OCI-LY3 (cell line): ENCODE measurements around the gene TECPR2.

ENCODE experiments used
- CTCF ChIP-seq: fragments of 200-600, 300-600 bp; sonication (generic); IDR thresholded peaks from 2 replicates; pipeline ENCODE4 v1.5.1; 2014; ENCODE audit warnings: antibody characterized with exemption, low read length, low read depth
- EZH2phosphoT487 ChIP-seq: fragments of 200-600 bp; shearing (Covaris generic); IDR thresholded peaks from 2 replicates; pipeline ENCODE4 v1.6.1; 2018; ENCODE audit warnings: antibody characterized with exemption, mixed run types, low read depth

- no peak for TF ChIP-seq CTCF
- no peak for TF ChIP-seq EZH2phosphoT487
Observed at GRCh38 chr14:102325791-102326345, 36.9 kb upstream of the TECPR2 start.
